Measurements from ENCODE around the gene PHACTR1.

GRCh38 chr6:13235339-13235738 is 518.8 kb downstream of the PHACTR1 start:
- TF ChIP-seq POLR2A (IDR thresholded peaks at IDR 0.05) (no peak), CTCF (IDR thresholded peaks at IDR 0.05) (no peak)
